Neural progenitor cell (in vitro differentiated cells): ENCODE results near the gene ETV7.

Experiments
- CTCF ChIP-seq: fragments of 200-600 bp; sonication (generic); IDR thresholded peaks from 2 replicates; pipeline ENCODE4 v1.5.1; 2017; ENCODE audit warnings: antibody characterized with exemption, mild to moderate bottlenecking
- EZH2 ChIP-seq: fragments of 200-600 bp; sonication (generic); IDR thresholded peaks from 2 replicates; pipeline ENCODE4 v1.6.1; 2017; ENCODE audit warnings: antibody characterized with exemption, mild to moderate bottlenecking, moderate library complexity
- EZH2phosphoT487 ChIP-seq: fragments of 200-600 bp; sonication (generic); IDR thresholded peaks from 2 replicates; pipeline ENCODE4 v1.6.1; 2017; ENCODE audit warnings: antibody characterized with exemption

- TF ChIP-seq CTCF (no peak), EZH2phosphoT487 (no peak), EZH2 (no peak)
These were observed 19.0 kb downstream of the ETV7 start for GRCh38 chr6:36368421-36368820.
